Liver (tissue), 9 donors: ENCODE data around the gene CACNA2D1. TPM values are rescaled to one million over a fixed set of nuclear protein-coding genes. Genes with fewer than 3 reads are reported as not detected.

Experiments
- DNase-seq: peaks from one replicate; pipeline ENCODE4 v3.0.0-alpha.2; 2017; ENCODE audit warnings: low spot score
- H3K27ac ChIP-seq, 2 donors: one replicate each; pipeline ENCODE4 v1.7.0; 2013; ENCODE audit warnings: inconsistent platforms in 2 of 2, low read length in 2 of 2, control low read depth in 1 of 2, low read depth in 1 of 2, mild to moderate bottlenecking in 1 of 2
- H3K27me3 ChIP-seq, 4 donors: one replicate each; pipeline versions ENCODE4 v1.6.1 to v1.7.0; 2013; ENCODE audit warnings: low read length in 3 of 4, inconsistent platforms in 1 of 4, mild to moderate bottlenecking in 1 of 4, moderate library complexity in 1 of 4; ENCODE audit not compliant: control insufficient read depth in 4 of 4, insufficient read depth in 4 of 4
- H3K36me3 ChIP-seq, 4 donors: one replicate each; pipeline versions ENCODE4 v1.6.1 to v1.7.0; 2013; ENCODE audit warnings: low read length in 3 of 4, mild to moderate bottlenecking in 3 of 4, low read depth in 1 of 4, moderate library complexity in 1 of 4; ENCODE audit not compliant: control insufficient read depth in 4 of 4, insufficient read depth in 3 of 4
- H3K4me1 ChIP-seq, 4 donors: one replicate each; pipeline versions ENCODE4 v1.6.1 to v1.7.0; 2013; ENCODE audit warnings: low read length in 3 of 4, mild to moderate bottlenecking in 3 of 4, moderate library complexity in 1 of 4; ENCODE audit not compliant: control insufficient read depth in 4 of 4, insufficient read depth in 4 of 4
- H3K4me3 ChIP-seq, 3 donors: one replicate each; pipeline versions ENCODE4 v1.6.1 to v1.7.0; 2013; ENCODE audit warnings: low read length in 3 of 3, control low read depth in 1 of 3, low read depth in 1 of 3, mild to moderate bottlenecking in 1 of 3
- H3K9ac ChIP-seq, 2 donors: one replicate each; pipeline ENCODE4 v1.7.0; 2013; ENCODE audit warnings: low read length in 2 of 2, mild to moderate bottlenecking in 2 of 2, moderate library complexity in 2 of 2, control low read depth in 1 of 2, low read depth in 1 of 2
- H3K9me3 ChIP-seq, 4 donors: one replicate each; pipeline versions ENCODE4 v1.6.1 to v1.7.0; 2013; ENCODE audit warnings: low read length in 3 of 4; ENCODE audit not compliant: control insufficient read depth in 4 of 4
- CTCF ChIP-seq: fragments of 150-350 bp; IDR thresholded peaks from 2 replicates; pipeline ENCODE4 v1.5.1; 2017; ENCODE audit warnings: improper control_type of control experiment, low read depth, low read length; ENCODE audit not compliant: missing input control
- EGR1 ChIP-seq, 2 donors: IDR thresholded peaks; 2 replicates each; pipeline ENCODE4 v1.6.1; 2016 to 2018; ENCODE audit warnings: antibody characterized with exemption in 2 of 2, low read depth in 2 of 2
- FOXA1 ChIP-seq: IDR thresholded peaks from 2 replicates; pipeline ENCODE4 v1.6.1; 2016; ENCODE audit warnings: antibody characterized with exemption
- FOXA2 ChIP-seq: IDR thresholded peaks from 2 replicates; pipeline ENCODE4 v1.6.1; 2016; ENCODE audit warnings: antibody characterized with exemption
- GABPA ChIP-seq, 2 donors: IDR thresholded peaks in 1 of 2; conservative IDR thresholded peaks in 1 of 2; 2 replicates each; pipeline ENCODE4 v1.6.1; 2016; ENCODE audit warnings: antibody characterized with exemption in 2 of 2, mild to moderate bottlenecking in 1 of 2, moderate library complexity in 1 of 2
- HNF4A ChIP-seq, 2 donors: conservative IDR thresholded peaks; 2 replicates each; pipeline ENCODE4 v1.6.1; 2016; ENCODE audit warnings: antibody characterized with exemption in 2 of 2, mild to moderate bottlenecking in 2 of 2
- HNF4G ChIP-seq: IDR thresholded peaks from 2 replicates; pipeline ENCODE4 v1.6.1; 2016; ENCODE audit warnings: antibody characterized with exemption
- JUND ChIP-seq, 2 donors: IDR thresholded peaks; 2 replicates each; pipeline ENCODE4 v1.6.1; 2016; ENCODE audit warnings: antibody characterized with exemption in 2 of 2
- MAX ChIP-seq: IDR thresholded peaks from 2 replicates; pipeline ENCODE4 v1.6.1; 2016; ENCODE audit warnings: antibody characterized with exemption
- NR2F2 ChIP-seq: IDR thresholded peaks from 2 replicates; pipeline ENCODE4 v1.6.1; 2016; ENCODE audit warnings: antibody characterized with exemption
- RAD21 ChIP-seq, 2 donors: IDR thresholded peaks; 2 replicates each; pipeline ENCODE4 v1.6.1; 2016; ENCODE audit warnings: antibody characterized with exemption in 2 of 2, mild to moderate bottlenecking in 2 of 2
- REST ChIP-seq: IDR thresholded peaks from 2 replicates; pipeline ENCODE4 v1.6.1; 2016; ENCODE audit warnings: antibody characterized with exemption, mild to moderate bottlenecking
- RXRA ChIP-seq, 2 donors: IDR thresholded peaks; 2 replicates each; pipeline ENCODE4 v1.6.1; 2017 to 2018; ENCODE audit warnings: antibody characterized with exemption in 2 of 2, mild to moderate bottlenecking in 1 of 2
- SP1 ChIP-seq: IDR thresholded peaks from 2 replicates; pipeline ENCODE4 v1.6.1; 2018; ENCODE audit warnings: antibody characterized with exemption, mild to moderate bottlenecking
- TAF1 ChIP-seq: conservative IDR thresholded peaks from 2 replicates; pipeline ENCODE4 v1.6.1; 2016; ENCODE audit warnings: antibody characterized with exemption, mild to moderate bottlenecking
- YY1 ChIP-seq: IDR thresholded peaks from 2 replicates; pipeline ENCODE4 v1.6.1; 2016; ENCODE audit warnings: antibody characterized with exemption, mild to moderate bottlenecking
- WGBS: extraction: QIAGEN DNeasy Blood & Tissue Kit; methylation state at CpG from one replicate; pipeline ENCODE4 v1.1.7; 2013; 5-methylcytosine and 5-hydroxymethylcytosine counted together
- polyA plus RNA-seq, 2 donors: library from polyadenylated mRNA; stranded (reverse) in 1 of 2; unstranded in 1 of 2; fragments of 200-250 nt in 1 of 2; fragments of >200 nt in 1 of 2; fragmentation: Nextera tagmentation in 1 of 2; extraction: Ambion mirVana in 1 of 2; gene quantifications; one replicate each; pipeline versions ENCODE4 v1.2.1 to v1.2.3, GENCODE V29; 2013 to 2015
- total RNA-seq, 2 donors: library from RNA; depleted of rRNA; stranded (reverse); fragments of >200 nt; gene quantifications; one replicate each; pipeline ENCODE4 v1.2.3, GENCODE V29; 2014
- TF ChIP-seq, protein P1 (sequence below): IDR thresholded peaks from 2 replicates; pipeline ENCODE4 v1.6.1; 2016; ENCODE audit warnings: antibody characterized with exemption
- TF ChIP-seq, protein P2 (sequence below): IDR thresholded peaks from 2 replicates; pipeline ENCODE4 v1.6.1; 2016; ENCODE audit warnings: antibody characterized with exemption
- donor health status: healthy.
- donor health status: healthy.
- donor health status: healthy.
- donor health status: healthy.
- donor health status: healthy.

Gene CACNA2D1
- total and polyA plus RNA-seq, 4 donors: 0.42 to 2.3 (median 0.94) TPM

- 53% methylated on average over 2 of the region's 2 CpGs for WGBS
- TF ChIP-seq RAD21 (IDR thresholded peaks at IDR 0.05) (no peak), RXRA (IDR thresholded peaks at IDR 0.05) (no peak), FOXA2 (no peak), CTCF (no peak), NR2F2 (no peak), EGR1 (IDR thresholded peaks at IDR 0.05; ENCODE audit: low read depth in 2 of 2) (no peak), REST (no peak), HNF4G (no peak), YY1 (no peak), FOXA1 (no peak), GABPA (IDR thresholded peaks at IDR 0.05 in 1 of 2, conservative IDR thresholded peaks at IDR 0.05 in 1 of 2) (no peak), JUND (IDR thresholded peaks at IDR 0.05) (no peak), HNF4A (conservative IDR thresholded peaks at IDR 0.05) (no peak), TAF1 (no peak), MAX (no peak), SP1 (no peak)
- TF ChIP-seq, protein P1, sequence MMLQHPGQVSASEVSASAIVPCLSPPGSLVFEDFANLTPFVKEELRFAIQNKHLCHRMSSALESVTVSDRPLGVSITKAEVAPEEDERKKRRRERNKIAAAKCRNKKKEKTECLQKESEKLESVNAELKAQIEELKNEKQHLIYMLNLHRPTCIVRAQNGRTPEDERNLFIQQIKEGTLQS: no peak
- TF ChIP-seq, protein P2, sequence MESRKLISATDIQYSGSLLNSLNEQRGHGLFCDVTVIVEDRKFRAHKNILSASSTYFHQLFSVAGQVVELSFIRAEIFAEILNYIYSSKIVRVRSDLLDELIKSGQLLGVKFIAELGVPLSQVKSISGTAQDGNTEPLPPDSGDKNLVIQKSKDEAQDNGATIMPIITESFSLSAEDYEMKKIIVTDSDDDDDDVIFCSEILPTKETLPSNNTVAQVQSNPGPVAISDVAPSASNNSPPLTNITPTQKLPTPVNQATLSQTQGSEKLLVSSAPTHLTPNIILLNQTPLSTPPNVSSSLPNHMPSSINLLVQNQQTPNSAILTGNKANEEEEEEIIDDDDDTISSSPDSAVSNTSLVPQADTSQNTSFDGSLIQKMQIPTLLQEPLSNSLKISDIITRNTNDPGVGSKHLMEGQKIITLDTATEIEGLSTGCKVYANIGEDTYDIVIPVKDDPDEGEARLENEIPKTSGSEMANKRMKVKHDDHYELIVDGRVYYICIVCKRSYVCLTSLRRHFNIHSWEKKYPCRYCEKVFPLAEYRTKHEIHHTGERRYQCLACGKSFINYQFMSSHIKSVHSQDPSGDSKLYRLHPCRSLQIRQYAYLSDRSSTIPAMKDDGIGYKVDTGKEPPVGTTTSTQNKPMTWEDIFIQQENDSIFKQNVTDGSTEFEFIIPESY: no peak
- no peak overlapping the region for H3K9ac ChIP-seq
Measured at GRCh38 chr7:82358009-82358578, 85.5 kb downstream of the CACNA2D1 start.

More at GRCh38 chr7:82358009-82358578, 85.5 kb downstream of the CACNA2D1 start:
- Histone ChIP-seq H3K36me3 (no peaks in the 10 kb centered on the region), H3K9me3 (no peaks in the 10 kb centered on the region), H3K27ac (no peak overlapping the region), H3K4me3 (no peak overlapping the region), H3K27me3 (peaks cover 0 to 6% (median 0%) of the 10 kb centered on the region in 4 donors), H3K4me1 (no peaks in the 10 kb centered on the region)
- DNase-seq: no peak
